Chondrocyte (in vitro differentiated cells): ENCODE results near the gene HLA-DPB1. TPM values are rescaled to one million over a fixed set of nuclear protein-coding genes. Genes with fewer than 3 reads are reported as not detected.

Experiments
- DNase-seq: peaks from one replicate; pipeline ENCODE4 v3.0.0; 2021; ENCODE audit warnings: mixed read lengths, low spot score
- H3K27ac Mint-ChIP-seq: one replicate; pipeline ENCODE4 v1.8.0; 2021; ENCODE audit warnings: mild to moderate bottlenecking, moderate library complexity, mixed read lengths; ENCODE audit not compliant: unreplicated experiment
- H3K27me3 Mint-ChIP-seq: 2 replicates; pipeline ENCODE4 v1.8.0; 2021; ENCODE audit warnings: low read depth, mixed read lengths
- H3K36me3 Mint-ChIP-seq: 2 replicates; pipeline ENCODE4 v1.8.0; 2021; ENCODE audit warnings: low read depth, mixed read lengths
- H3K4me1 Mint-ChIP-seq: 2 replicates; pipeline ENCODE4 v1.8.0; 2021; ENCODE audit warnings: low read depth, mild to moderate bottlenecking, mixed read lengths
- H3K4me3 Mint-ChIP-seq: one replicate; pipeline ENCODE4 v1.8.0; 2021; ENCODE audit warnings: mild to moderate bottlenecking, moderate library complexity, mixed read lengths; ENCODE audit not compliant: unreplicated experiment
- H3K9me3 Mint-ChIP-seq: 2 replicates; pipeline ENCODE4 v1.8.0; 2021; ENCODE audit warnings: low read depth, mixed read lengths
- total RNA-seq: library from RNA; stranded (reverse); gene quantifications from 3 replicates; pipeline ENCODE4 v1.2.1, GENCODE V29; 2021
- TF ChIP-seq, protein P1 (sequence below): fragments of 200-600 bp; sonication (generic); IDR thresholded peaks from 2 replicates; pipeline ENCODE4 v1.5.0; 2021; ENCODE audit warnings: antibody characterized with exemption, mild to moderate bottlenecking, moderate library complexity

The HLA-DPB1 gene
- total RNA-seq, 1 donor from 2014 or later = 2.9 TPM

DNA sequence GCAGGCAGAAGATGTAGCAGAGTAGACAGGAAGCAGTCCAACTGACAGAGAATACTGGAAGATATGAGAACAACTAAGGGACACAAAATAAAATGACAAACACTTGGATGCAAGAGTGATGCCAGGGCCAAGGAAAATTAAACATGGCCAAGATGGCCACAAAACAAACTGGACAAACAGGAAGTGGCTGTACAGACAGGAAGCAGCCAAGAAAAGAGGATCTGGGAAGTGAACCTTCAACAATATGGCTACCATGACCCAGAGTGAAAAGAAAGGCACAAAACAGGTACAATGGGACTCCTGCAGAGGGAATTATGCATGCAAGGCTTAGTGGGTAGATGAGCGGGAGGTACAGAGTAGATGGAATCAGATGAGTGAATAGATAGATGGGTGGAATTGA, 29.1 kb downstream of the HLA-DPB1 start:
- peaks cover 64% of the 10 kb centered on the region for H3K27me3 Mint-ChIP-seq
- no peaks in the 10 kb centered on the region for H3K4me1 Mint-ChIP-seq

DNA sequence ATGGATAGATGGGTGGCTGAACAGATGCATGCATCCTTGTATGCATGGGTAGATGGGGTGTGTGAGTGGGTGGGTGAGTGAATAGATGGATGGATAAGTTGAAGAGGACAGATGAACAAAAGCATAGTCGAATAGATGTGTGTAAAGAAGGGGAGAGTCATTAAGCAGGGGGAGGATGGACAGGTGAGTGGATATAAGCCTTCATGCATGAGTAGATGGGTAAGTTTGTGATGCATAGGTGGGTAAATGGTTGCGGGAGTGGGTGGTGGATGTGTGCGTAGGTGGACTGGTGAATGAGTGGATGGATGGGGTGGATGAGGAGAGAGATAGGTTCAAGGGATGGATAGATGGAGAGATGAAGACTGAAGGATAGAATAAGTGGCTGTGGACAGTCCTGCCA, 29.6 kb downstream of the HLA-DPB1 start:
- Mint-ChIP-seq H3K4me3 (no peak overlapping the region), H3K36me3 (peaks cover 3% of the 10 kb centered on the region), H3K4me1 (no peaks in the 10 kb centered on the region), H3K9me3 (peaks cover 17% of the 10 kb centered on the region), H3K27me3 (peaks cover 68% of the 10 kb centered on the region), H3K27ac (no peak overlapping the region)
- no peak for DNase-seq
- TF ChIP-seq, protein P1, sequence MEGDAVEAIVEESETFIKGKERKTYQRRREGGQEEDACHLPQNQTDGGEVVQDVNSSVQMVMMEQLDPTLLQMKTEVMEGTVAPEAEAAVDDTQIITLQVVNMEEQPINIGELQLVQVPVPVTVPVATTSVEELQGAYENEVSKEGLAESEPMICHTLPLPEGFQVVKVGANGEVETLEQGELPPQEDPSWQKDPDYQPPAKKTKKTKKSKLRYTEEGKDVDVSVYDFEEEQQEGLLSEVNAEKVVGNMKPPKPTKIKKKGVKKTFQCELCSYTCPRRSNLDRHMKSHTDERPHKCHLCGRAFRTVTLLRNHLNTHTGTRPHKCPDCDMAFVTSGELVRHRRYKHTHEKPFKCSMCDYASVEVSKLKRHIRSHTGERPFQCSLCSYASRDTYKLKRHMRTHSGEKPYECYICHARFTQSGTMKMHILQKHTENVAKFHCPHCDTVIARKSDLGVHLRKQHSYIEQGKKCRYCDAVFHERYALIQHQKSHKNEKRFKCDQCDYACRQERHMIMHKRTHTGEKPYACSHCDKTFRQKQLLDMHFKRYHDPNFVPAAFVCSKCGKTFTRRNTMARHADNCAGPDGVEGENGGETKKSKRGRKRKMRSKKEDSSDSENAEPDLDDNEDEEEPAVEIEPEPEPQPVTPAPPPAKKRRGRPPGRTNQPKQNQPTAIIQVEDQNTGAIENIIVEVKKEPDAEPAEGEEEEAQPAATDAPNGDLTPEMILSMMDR = no peak

More for the DNA sequence above, 29.1 kb downstream of the HLA-DPB1 start:
- Mint-ChIP-seq H3K27ac (no peak overlapping the region), H3K4me3 (no peak overlapping the region), H3K9me3 (peaks cover 22% of the 10 kb centered on the region), H3K36me3 (peaks cover 4% of the 10 kb centered on the region)
- DNase-seq = no peak
- TF ChIP-seq, protein P1 = no peak

DNA sequence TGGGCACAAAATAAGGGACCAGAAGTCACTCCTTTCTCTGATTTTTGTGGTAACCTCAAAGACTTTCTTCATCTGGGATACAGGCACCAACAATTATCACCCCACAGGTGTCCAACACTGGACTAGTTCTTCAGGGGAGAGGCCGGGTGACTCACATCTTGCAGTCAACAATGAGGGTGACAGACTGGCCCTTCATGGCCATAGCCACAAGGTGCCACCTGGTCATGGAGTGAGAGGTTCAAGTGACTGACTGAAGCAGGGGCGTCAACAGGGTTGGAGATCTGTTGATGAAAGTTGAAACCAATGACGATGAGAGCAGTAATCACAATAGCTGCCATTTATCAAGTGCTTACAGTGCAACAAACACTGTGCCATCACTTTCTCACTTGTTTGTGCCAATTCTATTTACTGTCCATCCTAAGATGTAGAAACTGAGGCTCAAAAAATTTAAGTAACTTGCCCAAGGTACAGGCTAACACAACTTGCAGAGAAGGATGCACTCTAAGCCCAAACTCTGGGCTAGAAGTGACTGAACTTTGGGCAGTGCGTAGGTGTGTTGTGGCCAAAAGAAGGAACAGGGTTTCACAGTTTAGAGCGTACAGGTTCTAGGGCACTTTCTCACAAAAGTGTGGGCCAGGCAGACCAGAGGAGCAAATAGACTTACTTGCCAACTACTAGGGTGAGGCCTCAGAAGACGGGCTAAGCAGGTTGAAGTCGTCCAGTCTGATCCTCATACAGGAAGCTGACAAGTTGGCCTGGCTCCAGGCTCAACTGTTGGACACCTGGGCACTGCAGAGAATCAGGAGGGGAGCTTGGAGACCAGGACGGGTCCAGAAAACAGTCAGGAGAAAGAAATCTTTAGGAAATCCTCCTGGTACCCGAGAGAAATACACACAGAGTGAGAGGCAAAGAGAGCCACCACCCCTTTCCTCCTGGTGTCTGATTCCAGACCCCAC, 30.4 kb downstream of the HLA-DPB1 start:
- H3K27ac Mint-ChIP-seq = no peak overlapping the region
- H3K36me3 Mint-ChIP-seq = peaks cover 3% of the 10 kb centered on the region
- H3K27me3 Mint-ChIP-seq = peaks cover 76% of the 10 kb centered on the region
- H3K4me1 Mint-ChIP-seq = no peaks in the 10 kb centered on the region
- peaks cover 10% of the 10 kb centered on the region for H3K9me3 Mint-ChIP-seq
- no peak for DNase-seq
- TF ChIP-seq, protein P1 = no peak
- no peak overlapping the region for H3K4me3 Mint-ChIP-seq

DNA sequence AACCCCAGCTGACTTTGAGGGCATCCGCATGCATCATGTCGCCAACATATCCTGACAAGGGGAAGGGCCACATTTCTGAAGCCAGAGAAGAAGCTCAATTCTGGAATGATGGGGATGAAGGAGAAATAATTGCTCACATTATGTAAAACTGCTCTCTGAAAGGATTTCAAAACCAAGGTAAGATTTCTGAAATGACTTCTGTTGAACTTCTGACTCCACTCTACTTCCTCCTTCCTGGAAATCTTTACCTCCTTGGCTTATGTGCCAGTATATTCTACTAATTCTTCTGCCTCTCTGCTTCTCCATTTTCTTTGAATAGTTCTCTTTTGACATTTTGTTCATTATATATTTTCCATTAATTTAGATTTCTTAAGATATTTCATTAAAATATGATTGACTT, 31.9 kb downstream of the HLA-DPB1 start:
- no peak for DNase-seq
- TF ChIP-seq, protein P1 = no peak
- Mint-ChIP-seq H3K27me3 (peaks cover 80% of the 10 kb centered on the region), H3K9me3 (no peaks in the 10 kb centered on the region), H3K4me3 (no peak overlapping the region), H3K4me1 (no peaks in the 10 kb centered on the region), H3K36me3 (peaks cover 3% of the 10 kb centered on the region), H3K27ac (no peak overlapping the region)

DNA sequence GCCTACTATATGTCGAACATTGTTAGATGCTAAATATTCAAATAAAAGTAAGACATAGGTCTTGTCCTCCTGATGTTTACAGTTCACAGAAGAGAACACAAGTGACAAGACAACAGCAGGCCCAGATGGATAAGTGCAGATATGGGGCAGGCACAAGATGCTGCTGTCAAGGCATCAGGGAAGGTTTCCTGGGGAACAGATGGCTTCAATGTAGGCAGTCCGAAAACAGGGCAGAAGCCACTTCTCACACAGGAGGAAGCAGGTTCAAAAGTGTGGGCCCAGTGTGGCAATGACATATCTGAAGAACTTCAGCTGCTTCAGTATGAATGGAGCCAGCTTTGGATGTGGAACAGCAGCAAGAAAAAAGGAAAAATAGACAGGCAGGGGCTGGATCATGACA, 32.5 kb downstream of the HLA-DPB1 start:
- H3K9me3 Mint-ChIP-seq = no peaks in the 10 kb centered on the region
- H3K4me3 Mint-ChIP-seq = no peak overlapping the region
- TF ChIP-seq, protein P1 = no peak
- H3K36me3 Mint-ChIP-seq = peaks cover 3% of the 10 kb centered on the region
- H3K27ac Mint-ChIP-seq = no peak overlapping the region
- no peak for DNase-seq
- no peaks in the 10 kb centered on the region for H3K4me1 Mint-ChIP-seq
- H3K27me3 Mint-ChIP-seq = peaks cover 82% of the 10 kb centered on the region
